ENCODE data around the gene GOLGA6L25. TPM values are rescaled to one million over a fixed set of nuclear protein-coding genes. Genes with fewer than 3 reads are reported as not detected.

Gene GOLGA6L25
- total RNA-seq, 3 donors from 2014 or later: not detected

Other genes with a start within 250 kb of the GOLGA6L25 start
- 10 to 100 TPM; 46.2 to 55.8 (median 51.1) TPM for gene HERC2, start 231.4 kb upstream of the GOLGA6L25 start, total RNA-seq
- gene GOLGA6L24, start 195.5 kb upstream of the GOLGA6L25 start, total RNA-seq: not detected
- gene GOLGA8F, start 174.9 kb upstream of the GOLGA6L25 start, total RNA-seq: not detected
- gene GOLGA8G, start 20.6 kb upstream of the GOLGA6L25 start, total RNA-seq: not detected
- 1 to 10 TPM; 2.9 to 5.0 (median 4.0) TPM for gene GOLGA8M, start 158.9 kb downstream of the GOLGA6L25 start, total RNA-seq